Choroid plexus epithelial cell (primary cell): Measurements from ENCODE around the gene PSMD11.

Experiments used
- DNase-seq: peaks from one replicate; pipeline ENCODE4 v3.0.0-alpha.2; 2010; ENCODE audit warnings: low read depth
- H3K4me3 ChIP-seq: 2 replicates; pipeline ENCODE4 v1.5.1; 2011; ENCODE audit warnings: low read depth, mild to moderate bottlenecking, control low read depth, low read length, moderate library complexity
- TF ChIP-seq, protein P1 (sequence below): conservative IDR thresholded peaks from 2 replicates; pipeline ENCODE4 v1.5.1; 2011; ENCODE audit warnings: low read depth, mild to moderate bottlenecking, control low read depth, inconsistent platforms, low read length, moderate library complexity

The PSMD11 gene

DNA sequence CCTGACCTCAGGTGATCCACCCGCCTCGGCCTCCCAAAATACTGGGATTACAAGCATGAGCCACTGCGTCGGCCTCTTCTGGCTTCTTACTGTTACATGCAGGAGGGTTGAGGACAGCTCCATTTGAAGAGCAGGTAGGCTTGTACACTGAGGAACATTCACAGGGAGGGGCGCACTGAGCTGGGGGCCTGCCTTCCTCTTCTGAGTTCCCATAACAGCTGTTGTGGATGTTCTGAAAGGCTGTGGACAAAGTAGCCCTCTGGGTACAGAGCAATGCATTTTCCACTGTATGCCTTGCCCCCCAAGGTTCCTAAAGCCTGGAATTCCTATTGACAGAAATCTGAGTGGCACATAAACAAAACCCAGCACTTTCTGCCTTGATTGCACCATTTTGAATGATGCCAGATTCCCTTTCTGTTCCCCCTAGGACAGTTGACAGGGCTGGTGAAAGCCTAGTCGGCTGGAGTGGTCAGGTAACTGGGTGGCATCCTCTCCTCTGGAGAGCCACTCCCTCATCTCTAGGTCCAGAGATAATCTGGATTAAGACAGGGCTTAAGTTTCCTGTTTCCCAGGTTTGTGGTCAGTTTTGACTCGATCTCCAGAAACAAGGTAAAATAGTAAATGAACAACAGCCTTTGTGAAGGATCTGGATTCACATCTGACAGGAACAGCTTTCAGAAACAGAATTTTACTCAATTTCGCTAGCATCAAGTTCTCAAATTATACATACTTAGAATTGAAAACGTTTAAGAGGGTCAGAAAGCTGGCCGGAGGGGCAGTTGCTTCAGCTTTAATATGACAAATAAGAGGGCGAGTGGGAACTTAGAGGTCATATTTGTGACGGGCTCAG, 41.2 kb downstream of the PSMD11 start:
- H3K4me3 ChIP-seq: peak overlapping the region; percentile 66
- TF ChIP-seq, protein P1, sequence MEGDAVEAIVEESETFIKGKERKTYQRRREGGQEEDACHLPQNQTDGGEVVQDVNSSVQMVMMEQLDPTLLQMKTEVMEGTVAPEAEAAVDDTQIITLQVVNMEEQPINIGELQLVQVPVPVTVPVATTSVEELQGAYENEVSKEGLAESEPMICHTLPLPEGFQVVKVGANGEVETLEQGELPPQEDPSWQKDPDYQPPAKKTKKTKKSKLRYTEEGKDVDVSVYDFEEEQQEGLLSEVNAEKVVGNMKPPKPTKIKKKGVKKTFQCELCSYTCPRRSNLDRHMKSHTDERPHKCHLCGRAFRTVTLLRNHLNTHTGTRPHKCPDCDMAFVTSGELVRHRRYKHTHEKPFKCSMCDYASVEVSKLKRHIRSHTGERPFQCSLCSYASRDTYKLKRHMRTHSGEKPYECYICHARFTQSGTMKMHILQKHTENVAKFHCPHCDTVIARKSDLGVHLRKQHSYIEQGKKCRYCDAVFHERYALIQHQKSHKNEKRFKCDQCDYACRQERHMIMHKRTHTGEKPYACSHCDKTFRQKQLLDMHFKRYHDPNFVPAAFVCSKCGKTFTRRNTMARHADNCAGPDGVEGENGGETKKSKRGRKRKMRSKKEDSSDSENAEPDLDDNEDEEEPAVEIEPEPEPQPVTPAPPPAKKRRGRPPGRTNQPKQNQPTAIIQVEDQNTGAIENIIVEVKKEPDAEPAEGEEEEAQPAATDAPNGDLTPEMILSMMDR: no peak
- no peak for DNase-seq

DNA sequence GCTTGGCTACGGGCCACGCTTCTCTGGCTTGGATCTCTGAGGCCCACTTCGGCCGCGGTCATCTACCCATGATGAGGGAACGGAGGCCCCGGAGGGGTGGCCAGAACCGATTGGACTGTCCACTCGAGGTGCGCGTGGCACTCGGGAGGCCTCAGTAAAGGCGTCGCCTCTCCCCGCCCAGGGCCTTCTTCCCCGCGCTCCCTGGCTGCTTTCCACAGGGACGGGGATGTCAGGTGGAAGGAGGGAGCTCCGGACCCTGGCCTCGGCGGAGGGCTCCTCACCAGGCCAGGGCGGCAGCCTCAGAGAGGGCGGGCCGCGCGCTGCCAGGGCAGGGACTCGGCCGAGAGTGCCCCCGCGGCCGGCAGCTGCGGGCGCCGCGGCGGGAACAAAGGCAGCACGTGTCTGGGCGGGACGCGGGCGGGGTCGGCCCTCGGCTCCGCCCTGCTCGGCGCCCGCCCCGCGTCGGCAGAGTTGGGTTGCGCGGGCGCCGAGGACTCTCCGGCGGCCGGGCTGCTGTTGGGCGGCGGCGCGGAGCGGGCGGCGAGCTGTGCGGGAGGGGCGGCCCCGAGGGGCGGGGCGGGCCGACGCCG, 41.9 kb downstream of the PSMD11 start:
- TF ChIP-seq, protein P1: no peak

DNA sequence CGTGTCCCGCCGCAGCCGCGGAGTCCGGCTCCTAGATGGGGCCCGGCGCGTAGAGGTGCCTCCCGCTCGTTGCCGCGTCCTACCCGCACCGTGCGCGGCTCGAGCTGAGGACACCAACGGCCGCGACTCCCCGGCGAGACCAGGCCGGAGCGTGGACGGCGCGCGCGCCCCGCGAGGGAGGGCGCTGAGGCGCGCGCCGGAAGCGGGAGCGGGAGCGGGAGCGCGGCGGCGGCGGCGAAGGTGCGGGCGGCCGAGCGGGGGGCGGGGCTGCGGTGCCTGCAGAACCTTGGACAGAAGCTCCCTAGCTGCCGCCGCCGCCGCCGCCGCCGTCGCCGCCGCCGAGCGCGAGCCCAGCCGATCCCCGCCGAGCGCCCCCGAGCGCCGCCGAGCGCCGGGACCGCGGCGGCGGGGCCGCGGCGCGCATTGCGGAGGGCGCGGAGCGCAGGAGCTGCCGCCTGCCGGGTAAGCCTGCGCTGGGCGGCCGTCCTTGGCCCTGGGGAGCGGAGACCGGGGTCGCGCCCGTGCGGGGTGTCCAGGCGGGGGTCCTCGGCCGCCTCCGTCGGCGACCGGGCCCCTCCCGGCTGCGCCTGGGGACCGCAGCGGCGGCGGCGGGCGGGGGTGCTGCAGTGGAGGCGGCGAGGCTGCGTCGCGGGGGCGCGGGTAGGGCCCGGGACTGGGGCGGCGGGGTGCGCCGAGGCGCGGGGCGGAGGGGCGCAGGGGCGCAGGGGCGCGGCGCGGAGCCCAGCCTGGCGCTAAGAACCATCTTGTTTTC, 42.6 kb downstream of the PSMD11 start, which contains the start of gene CDK5R1:
Gene CDK5R1 (plus strand): TSS at position 293 of the 772 bp plus-strand sequence. CDS start 628 bp downstream, outside the sequence.
- TF ChIP-seq, protein P1: no peak
- peak; percentile 60 for DNase-seq
- H3K4me3 ChIP-seq: peak within 1 kb of the TSS; percentile 66

More for the DNA sequence above, 41.9 kb downstream of the PSMD11 start:
- peak; percentile 73 for DNase-seq
- H3K4me3 ChIP-seq: peak overlapping the region; percentile 66

DNA sequence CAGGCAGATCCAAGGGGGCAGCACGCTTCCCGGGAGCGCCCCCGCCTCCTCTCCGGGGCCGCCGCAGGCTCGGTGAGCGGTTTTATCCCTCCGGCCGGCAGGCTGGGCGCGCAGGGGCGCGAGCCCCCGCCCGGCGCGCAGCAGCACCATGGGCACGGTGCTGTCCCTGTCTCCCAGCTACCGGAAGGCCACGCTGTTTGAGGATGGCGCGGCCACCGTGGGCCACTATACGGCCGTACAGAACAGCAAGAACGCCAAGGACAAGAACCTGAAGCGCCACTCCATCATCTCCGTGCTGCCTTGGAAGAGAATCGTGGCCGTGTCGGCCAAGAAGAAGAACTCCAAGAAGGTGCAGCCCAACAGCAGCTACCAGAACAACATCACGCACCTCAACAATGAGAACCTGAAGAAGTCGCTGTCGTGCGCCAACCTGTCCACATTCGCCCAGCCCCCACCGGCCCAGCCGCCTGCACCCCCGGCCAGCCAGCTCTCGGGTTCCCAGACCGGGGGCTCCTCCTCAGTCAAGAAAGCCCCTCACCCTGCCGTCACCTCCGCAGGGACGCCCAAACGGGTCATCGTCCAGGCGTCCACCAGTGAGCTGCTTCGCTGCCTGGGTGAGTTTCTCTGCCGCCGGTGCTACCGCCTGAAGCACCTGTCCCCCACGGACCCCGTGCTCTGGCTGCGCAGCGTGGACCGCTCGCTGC, 43.3 kb downstream of the PSMD11 start:
- peak overlapping the region; percentile 66 for H3K4me3 ChIP-seq
- TF ChIP-seq, protein P1: peak; percentile 9
- DNase-seq: no peak

DNA sequence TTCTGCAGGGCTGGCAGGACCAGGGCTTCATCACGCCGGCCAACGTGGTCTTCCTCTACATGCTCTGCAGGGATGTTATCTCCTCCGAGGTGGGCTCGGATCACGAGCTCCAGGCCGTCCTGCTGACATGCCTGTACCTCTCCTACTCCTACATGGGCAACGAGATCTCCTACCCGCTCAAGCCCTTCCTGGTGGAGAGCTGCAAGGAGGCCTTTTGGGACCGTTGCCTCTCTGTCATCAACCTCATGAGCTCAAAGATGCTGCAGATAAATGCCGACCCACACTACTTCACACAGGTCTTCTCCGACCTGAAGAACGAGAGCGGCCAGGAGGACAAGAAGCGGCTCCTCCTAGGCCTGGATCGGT, 43.9 kb downstream of the PSMD11 start:
- TF ChIP-seq, protein P1: no peak
- DNase-seq: no peak
- no peak overlapping the region for H3K4me3 ChIP-seq

DNA sequence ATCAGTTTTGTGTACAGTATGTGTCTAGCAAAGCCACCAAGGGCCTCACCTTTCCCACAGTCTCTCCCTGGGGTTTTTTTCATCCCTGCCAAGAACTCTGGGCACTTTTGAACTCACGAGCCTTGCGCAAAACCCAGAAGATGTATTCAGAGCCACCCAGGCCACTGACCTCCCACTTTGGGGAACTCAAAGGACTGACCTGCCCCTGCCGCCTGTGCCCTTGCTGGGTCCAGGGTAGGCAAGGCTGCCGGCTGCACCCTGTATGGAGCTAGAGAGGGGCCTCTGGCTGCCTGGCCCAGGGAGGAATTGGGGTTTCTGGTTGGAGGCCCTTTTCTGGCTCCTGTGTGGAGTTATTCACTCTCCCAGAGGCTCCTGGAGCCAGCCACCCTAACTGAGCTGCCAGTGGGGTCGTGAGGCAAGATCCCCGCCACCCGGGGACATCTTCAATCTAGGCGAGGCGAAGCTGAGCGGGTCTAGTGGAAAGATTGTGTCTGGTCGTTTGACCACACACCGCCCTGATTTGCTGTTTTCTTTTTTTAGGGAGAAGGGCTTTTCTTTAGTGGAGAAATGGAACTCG, 44.4 kb downstream of the PSMD11 start:
- DNase-seq: no peak
- no peak overlapping the region for H3K4me3 ChIP-seq
- TF ChIP-seq, protein P1: no peak
